Measurements from ENCODE around the gene B3GLCT.

B3GLCT gene

GRCh38 chr13:31357581-31357980 is 157.8 kb downstream of the B3GLCT start:
- DNase-seq = no peak

- no peak for DNase-seq
These were observed 161.9 kb downstream of the B3GLCT start for GRCh38 chr13:31361673-31362072.

DNA sequence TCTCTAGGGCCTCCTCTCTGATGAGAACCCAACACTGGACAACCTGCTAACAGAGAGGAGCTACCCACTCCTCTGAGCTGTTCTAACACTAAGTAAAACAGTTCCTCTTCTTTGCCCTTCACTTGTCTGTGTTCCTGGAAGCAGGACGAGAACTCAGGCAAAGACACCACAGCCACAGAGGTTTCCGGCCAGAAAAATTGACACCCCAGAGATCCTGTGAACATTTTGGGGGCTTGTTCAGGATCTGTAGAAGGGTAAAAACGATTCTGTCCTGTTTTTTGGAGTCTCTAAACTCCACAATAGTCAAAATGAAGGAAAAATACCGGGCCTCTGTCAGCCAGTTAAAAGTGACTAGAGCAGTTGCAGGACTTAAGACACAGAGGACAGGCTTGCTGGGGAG is 165.9 kb downstream of the B3GLCT start:
- no peak for DNase-seq

DNA sequence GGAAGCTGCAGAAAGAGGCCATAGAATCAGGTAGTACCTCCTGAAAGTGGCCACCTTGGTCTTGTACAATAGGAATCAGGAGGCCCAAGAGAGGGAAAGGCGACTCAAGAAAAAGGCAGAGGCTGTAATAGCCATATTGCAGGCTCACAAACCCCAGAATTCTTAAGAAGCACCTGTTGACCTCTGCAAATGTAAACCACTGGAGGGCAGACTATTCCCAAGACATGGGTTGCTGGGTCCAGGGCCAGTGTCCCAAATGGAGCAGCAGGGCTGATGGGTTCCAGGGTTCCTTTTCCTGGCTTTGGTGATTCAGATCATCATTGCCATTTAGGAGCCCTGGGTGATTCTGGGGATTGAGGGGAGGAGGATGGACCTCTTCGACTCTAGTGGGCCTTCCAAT is 167.6 kb downstream of the B3GLCT start:
- DNase-seq = no peak

DNA sequence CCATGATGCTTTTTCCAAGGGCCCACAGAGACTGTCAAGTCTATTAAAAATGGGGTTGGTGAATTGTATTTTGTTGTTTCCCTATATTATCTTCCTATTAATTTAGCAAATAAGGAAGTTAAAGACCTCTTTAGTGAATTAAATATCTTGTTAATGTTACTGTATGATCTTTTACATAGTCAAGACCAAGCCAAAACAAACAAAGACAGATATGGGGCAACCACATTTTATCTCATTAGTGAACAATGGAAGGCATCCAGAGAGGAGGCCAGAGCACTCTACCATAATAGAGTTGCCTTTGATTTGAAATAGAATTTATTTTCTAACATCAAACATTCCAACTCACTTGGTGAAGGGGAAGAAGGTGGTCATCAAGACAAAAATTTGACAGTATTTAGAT is 169.4 kb downstream of the B3GLCT start:
- no peak for DNase-seq

GRCh38 chr13:31372454-31372853 is 172.7 kb downstream of the B3GLCT start:
- DNase-seq = no peak

DNA sequence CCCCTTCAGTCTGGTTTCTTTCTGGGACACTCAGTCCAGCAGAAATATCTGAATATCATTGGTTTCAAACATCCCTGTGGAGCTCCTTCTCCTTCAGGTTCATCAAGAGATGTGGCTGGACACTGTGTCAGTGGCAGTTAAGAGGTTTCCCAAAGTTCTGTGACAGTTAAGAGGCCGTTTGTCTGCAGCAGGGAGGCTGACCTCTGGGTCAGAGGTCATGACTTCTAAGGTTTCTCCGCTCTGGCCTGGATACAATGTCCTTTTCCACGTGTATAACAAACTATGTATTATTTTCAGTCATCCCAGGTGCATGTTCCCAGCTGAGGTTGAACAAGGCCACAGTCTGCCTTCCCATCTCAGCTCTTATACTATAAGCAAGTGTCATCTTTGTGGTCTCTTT is 174.9 kb downstream of the B3GLCT start:
- no peak for DNase-seq

- DNase-seq = no peak
These were observed 178.2 kb downstream of the B3GLCT start for GRCh38 chr13:31377946-31378345.

DNA sequence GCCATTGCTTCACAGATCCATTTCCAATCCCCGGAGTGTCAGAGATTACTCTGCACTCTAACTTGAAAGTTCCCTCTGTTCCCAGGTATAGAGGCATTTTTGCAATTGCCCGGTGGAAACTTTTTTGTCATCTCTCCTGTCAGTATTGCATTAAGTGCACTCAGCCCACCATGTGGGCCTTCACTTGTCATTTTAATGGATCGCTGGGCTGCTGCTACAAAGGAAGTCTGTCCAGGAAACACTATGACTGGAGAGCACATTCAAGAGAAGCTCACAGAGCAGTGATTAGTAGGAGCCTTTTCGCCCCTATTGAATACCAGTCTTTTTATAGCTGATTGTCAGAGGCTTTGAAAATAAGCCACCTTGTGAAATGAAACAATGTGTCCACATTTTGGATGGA is 180.9 kb downstream of the B3GLCT start:
- no peak for DNase-seq
